ENCODE data around the gene STK32A. TPM values are rescaled to one million over a fixed set of nuclear protein-coding genes. Genes with fewer than 3 reads are reported as not detected.

STK32A gene
- total and polyA plus RNA-seq, 9 of the 15 experiments (the other 6 are each of a cell fraction or from before 2014, with no cell fraction given) = not detected

- TF ChIP-seq, protein P1, sequence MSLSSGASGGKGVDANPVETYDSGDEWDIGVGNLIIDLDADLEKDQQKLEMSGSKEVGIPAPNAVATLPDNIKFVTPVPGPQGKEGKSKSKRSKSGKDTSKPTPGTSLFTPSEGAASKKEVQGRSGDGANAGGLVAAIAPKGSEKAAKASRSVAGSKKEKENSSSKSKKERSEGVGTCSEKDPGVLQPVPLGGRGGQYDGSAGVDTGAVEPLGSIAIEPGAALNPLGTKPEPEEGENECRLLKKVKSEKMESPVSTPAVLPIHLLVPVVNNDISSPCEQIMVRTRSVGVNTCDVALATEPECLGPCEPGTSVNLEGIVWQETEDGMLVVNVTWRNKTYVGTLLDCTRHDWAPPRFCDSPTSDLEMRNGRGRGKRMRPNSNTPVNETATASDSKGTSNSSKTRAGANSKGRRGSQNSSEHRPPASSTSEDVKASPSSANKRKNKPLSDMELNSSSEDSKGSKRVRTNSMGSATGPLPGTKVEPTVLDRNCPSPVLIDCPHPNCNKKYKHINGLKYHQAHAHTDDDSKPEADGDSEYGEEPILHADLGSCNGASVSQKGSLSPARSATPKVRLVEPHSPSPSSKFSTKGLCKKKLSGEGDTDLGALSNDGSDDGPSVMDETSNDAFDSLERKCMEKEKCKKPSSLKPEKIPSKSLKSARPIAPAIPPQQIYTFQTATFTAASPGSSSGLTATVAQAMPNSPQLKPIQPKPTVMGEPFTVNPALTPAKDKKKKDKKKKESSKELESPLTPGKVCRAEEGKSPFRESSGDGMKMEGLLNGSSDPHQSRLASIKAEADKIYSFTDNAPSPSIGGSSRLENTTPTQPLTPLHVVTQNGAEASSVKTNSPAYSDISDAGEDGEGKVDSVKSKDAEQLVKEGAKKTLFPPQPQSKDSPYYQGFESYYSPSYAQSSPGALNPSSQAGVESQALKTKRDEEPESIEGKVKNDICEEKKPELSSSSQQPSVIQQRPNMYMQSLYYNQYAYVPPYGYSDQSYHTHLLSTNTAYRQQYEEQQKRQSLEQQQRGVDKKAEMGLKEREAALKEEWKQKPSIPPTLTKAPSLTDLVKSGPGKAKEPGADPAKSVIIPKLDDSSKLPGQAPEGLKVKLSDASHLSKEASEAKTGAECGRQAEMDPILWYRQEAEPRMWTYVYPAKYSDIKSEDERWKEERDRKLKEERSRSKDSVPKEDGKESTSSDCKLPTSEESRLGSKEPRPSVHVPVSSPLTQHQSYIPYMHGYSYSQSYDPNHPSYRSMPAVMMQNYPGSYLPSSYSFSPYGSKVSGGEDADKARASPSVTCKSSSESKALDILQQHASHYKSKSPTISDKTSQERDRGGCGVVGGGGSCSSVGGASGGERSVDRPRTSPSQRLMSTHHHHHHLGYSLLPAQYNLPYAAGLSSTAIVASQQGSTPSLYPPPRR (CRISPR knock-in tag; IDR thresholded peaks at IDR 0.05; ENCODE audit: borderline replicate concordance) = no peak
- TF ChIP-seq GTF2E2 (tag; IDR thresholded peaks at IDR 0.05) (no peak), MEF2A (IDR thresholded peaks at IDR 0.05; ENCODE audit: control insufficient read depth, low read depth, low read length) (no peak), SMAD1 (IDR thresholded peaks at IDR 0.05; ENCODE audit: low read depth, low read length, partially characterized antibody) (no peak), MIER1 (IDR thresholded peaks at IDR 0.05; ENCODE audit: low read depth) (no peak)
- TF ChIP-seq, protein P2, sequence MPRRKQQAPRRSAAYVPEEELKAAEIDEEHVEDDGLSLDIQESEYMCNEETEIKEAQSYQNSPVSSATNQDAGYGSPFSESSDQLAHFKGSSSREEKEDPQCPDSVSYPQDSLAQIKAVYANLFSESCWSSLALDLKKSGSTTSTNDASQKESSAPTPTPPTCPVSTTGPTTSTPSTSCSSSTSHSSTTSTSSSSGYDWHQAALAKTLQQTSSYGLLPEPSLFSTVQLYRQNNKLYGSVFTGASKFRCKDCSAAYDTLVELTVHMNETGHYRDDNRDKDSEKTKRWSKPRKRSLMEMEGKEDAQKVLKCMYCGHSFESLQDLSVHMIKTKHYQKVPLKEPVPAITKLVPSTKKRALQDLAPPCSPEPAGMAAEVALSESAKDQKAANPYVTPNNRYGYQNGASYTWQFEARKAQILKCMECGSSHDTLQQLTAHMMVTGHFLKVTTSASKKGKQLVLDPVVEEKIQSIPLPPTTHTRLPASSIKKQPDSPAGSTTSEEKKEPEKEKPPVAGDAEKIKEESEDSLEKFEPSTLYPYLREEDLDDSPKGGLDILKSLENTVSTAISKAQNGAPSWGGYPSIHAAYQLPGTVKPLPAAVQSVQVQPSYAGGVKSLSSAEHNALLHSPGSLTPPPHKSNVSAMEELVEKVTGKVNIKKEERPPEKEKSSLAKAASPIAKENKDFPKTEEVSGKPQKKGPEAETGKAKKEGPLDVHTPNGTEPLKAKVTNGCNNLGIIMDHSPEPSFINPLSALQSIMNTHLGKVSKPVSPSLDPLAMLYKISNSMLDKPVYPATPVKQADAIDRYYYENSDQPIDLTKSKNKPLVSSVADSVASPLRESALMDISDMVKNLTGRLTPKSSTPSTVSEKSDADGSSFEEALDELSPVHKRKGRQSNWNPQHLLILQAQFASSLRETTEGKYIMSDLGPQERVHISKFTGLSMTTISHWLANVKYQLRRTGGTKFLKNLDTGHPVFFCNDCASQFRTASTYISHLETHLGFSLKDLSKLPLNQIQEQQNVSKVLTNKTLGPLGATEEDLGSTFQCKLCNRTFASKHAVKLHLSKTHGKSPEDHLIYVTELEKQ (CRISPR knock-in tag; IDR thresholded peaks at IDR 0.05) = no peak
- TF ChIP-seq, protein P3, sequence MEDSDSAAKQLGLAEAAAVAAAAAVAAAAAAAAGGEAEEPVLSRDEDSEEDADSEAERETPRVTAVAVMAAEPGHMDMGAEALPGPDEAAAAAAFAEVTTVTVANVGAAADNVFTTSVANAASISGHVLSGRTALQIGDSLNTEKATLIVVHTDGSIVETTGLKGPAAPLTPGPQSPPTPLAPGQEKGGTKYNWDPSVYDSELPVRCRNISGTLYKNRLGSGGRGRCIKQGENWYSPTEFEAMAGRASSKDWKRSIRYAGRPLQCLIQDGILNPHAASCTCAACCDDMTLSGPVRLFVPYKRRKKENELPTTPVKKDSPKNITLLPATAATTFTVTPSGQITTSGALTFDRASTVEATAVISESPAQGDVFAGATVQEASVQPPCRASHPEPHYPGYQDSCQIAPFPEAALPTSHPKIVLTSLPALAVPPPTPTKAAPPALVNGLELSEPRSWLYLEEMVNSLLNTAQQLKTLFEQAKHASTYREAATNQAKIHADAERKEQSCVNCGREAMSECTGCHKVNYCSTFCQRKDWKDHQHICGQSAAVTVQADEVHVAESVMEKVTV (CRISPR knock-in tag; IDR thresholded peaks at IDR 0.05) = no peak
- TF ChIP-seq, protein P4, sequence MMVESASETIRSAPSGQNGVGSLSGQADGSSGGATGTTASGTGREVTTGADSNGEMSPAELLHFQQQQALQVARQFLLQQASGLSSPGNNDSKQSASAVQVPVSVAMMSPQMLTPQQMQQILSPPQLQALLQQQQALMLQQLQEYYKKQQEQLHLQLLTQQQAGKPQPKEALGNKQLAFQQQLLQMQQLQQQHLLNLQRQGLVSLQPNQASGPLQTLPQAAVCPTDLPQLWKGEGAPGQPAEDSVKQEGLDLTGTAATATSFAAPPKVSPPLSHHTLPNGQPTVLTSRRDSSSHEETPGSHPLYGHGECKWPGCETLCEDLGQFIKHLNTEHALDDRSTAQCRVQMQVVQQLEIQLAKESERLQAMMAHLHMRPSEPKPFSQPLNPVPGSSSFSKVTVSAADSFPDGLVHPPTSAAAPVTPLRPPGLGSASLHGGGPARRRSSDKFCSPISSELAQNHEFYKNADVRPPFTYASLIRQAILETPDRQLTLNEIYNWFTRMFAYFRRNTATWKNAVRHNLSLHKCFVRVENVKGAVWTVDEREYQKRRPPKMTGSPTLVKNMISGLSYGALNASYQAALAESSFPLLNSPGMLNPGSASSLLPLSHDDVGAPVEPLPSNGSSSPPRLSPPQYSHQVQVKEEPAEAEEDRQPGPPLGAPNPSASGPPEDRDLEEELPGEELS (CRISPR knock-in tag; IDR thresholded peaks at IDR 0.05; ENCODE audit: borderline replicate concordance) = no peak
Observed at GRCh38 chr5:147286296-147286695, 51.5 kb downstream of the STK32A start (continued).
